ENCODE data around the gene NFRKB. TPM values are rescaled to one million over a fixed set of nuclear protein-coding genes. Genes with fewer than 3 reads are reported as not detected.
"Not testable (repeated sequence)": the region's sequence is repeated elsewhere in the genome, so short reads cannot be mapped to it uniquely, and the experiment has no call there.

NFRKB gene
- total and polyA plus RNA-seq, 4 donors = 17.4 to 33.4 (median 26.9) TPM

- Histone ChIP-seq H3K4me1 (ENCODE audit: control insufficient read depth, insufficient read depth, low read length) (no peaks in the 10 kb centered on the region), H3K36me3 (ENCODE audit: control insufficient read depth, insufficient read depth, low read length) (peaks cover 28% of the 10 kb centered on the region), H3K9me3 (ENCODE audit: control insufficient read depth, insufficient read depth, low read length) (no peaks in the 10 kb centered on the region), H3K27me3 (ENCODE audit: control insufficient read depth, insufficient read depth, low read length) (no peaks in the 10 kb centered on the region), H3K27ac (ENCODE audit: low read depth, low read length) (no peak overlapping the region), H3K4me3 (ENCODE audit: low read depth, low read length) (no peak overlapping the region)
- 100% methylated on average over 7 of the region's 8 CpGs for WGBS (ENCODE audit: insufficient coverage)
- DNase-seq (ENCODE audit: low read depth in 4 of 6, low spot score in 6 of 6) = no peak
These were observed 10.0 kb upstream of the NFRKB start for GRCh38 chr11:129905402-129905801.

GRCh38 chr11:129896062-129896461 is 684 bp upstream of the NFRKB start:
- peak overlapping the region; percentile 70 for H3K27ac ChIP-seq (ENCODE audit: low read depth, low read length)
- WGBS (ENCODE audit: insufficient coverage) = no CpG with 5 or more reads among the region's 9 CpGs
- no peaks in the 10 kb centered on the region for H3K36me3 ChIP-seq (ENCODE audit: control insufficient read depth, insufficient read depth, low read length)
- no peak for DNase-seq (ENCODE audit: low read depth in 4 of 6, low spot score in 6 of 6)
- H3K27me3 ChIP-seq (ENCODE audit: control insufficient read depth, insufficient read depth, low read length) = no peaks in the 10 kb centered on the region
- no peaks in the 10 kb centered on the region for H3K9me3 ChIP-seq (ENCODE audit: control insufficient read depth, insufficient read depth, low read length)
- H3K4me1 ChIP-seq (ENCODE audit: control insufficient read depth, insufficient read depth, low read length) = peaks cover 7% of the 10 kb centered on the region
- H3K4me3 ChIP-seq (ENCODE audit: low read depth, low read length) = peak overlapping the region; percentile 73

GRCh38 chr11:129894278-129895125 is 876 bp downstream of the NFRKB start:
- WGBS (ENCODE audit: insufficient coverage) = 4% methylated on average over 8 of the region's 13 CpGs
- DNase-seq (ENCODE audit: low read depth in 4 of 6, low spot score in 6 of 6) = peak in 2 of 6 donors; percentile 1
- no peaks in the 10 kb centered on the region for H3K9me3 ChIP-seq (ENCODE audit: control insufficient read depth, insufficient read depth, low read length)
- H3K27ac ChIP-seq (ENCODE audit: low read depth, low read length) = peak overlapping the region; percentile 44
- H3K4me3 ChIP-seq (ENCODE audit: low read depth, low read length) = peak overlapping the region; percentile 73
- H3K27me3 ChIP-seq (ENCODE audit: control insufficient read depth, insufficient read depth, low read length) = no peaks in the 10 kb centered on the region
- peaks cover 7% of the 10 kb centered on the region for H3K4me1 ChIP-seq (ENCODE audit: control insufficient read depth, insufficient read depth, low read length)
- H3K36me3 ChIP-seq (ENCODE audit: control insufficient read depth, insufficient read depth, low read length) = peaks cover 6% of the 10 kb centered on the region

GRCh38 chr11:129888451-129888850 is 6.9 kb downstream of the NFRKB start:
- peaks cover 46% of the 10 kb centered on the region for H3K36me3 ChIP-seq (ENCODE audit: control insufficient read depth, insufficient read depth, low read length)
- WGBS (ENCODE audit: insufficient coverage) = no CpG with 5 or more reads among the region's 5 CpGs
- no peak overlapping the region for H3K27ac ChIP-seq (ENCODE audit: low read depth, low read length)
- no peak for DNase-seq (ENCODE audit: low read depth in 4 of 6, low spot score in 6 of 6)
- no peaks in the 10 kb centered on the region for H3K4me1 ChIP-seq (ENCODE audit: control insufficient read depth, insufficient read depth, low read length)
- no peak overlapping the region for H3K4me3 ChIP-seq (ENCODE audit: low read depth, low read length)
- no peaks in the 10 kb centered on the region for H3K27me3 ChIP-seq (ENCODE audit: control insufficient read depth, insufficient read depth, low read length)
- H3K9me3 ChIP-seq (ENCODE audit: control insufficient read depth, insufficient read depth, low read length) = no peaks in the 10 kb centered on the region

GRCh38 chr11:129885381-129885780 is 10.0 kb downstream of the NFRKB start:
- no peak for DNase-seq (ENCODE audit: low read depth in 4 of 6, low spot score in 6 of 6)
- 99% methylated on average over 10 of the region's 12 CpGs for WGBS (ENCODE audit: insufficient coverage)
- no peak overlapping the region for H3K4me3 ChIP-seq (ENCODE audit: low read depth, low read length)
- H3K36me3 ChIP-seq (ENCODE audit: control insufficient read depth, insufficient read depth, low read length) = peaks cover 63% of the 10 kb centered on the region
- H3K9me3 ChIP-seq (ENCODE audit: control insufficient read depth, insufficient read depth, low read length) = no peaks in the 10 kb centered on the region
- H3K27ac ChIP-seq (ENCODE audit: low read depth, low read length) = no peak overlapping the region
- H3K4me1 ChIP-seq (ENCODE audit: control insufficient read depth, insufficient read depth, low read length) = no peaks in the 10 kb centered on the region
- H3K27me3 ChIP-seq (ENCODE audit: control insufficient read depth, insufficient read depth, low read length) = no peaks in the 10 kb centered on the region

GRCh38 chr11:129884581-129884980 is 10.8 kb downstream of the NFRKB start:
- DNase-seq (ENCODE audit: low read depth in 4 of 6, low spot score in 6 of 6) = no peak
- H3K36me3 ChIP-seq (ENCODE audit: control insufficient read depth, insufficient read depth, low read length) = peaks cover 66% of the 10 kb centered on the region
- no peak overlapping the region for H3K4me3 ChIP-seq (ENCODE audit: low read depth, low read length)
- H3K9me3 ChIP-seq (ENCODE audit: control insufficient read depth, insufficient read depth, low read length) = no peaks in the 10 kb centered on the region
- WGBS (ENCODE audit: insufficient coverage) = 95% methylated on average over 6 of the region's 8 CpGs
- no peaks in the 10 kb centered on the region for H3K4me1 ChIP-seq (ENCODE audit: control insufficient read depth, insufficient read depth, low read length)
- no peaks in the 10 kb centered on the region for H3K27me3 ChIP-seq (ENCODE audit: control insufficient read depth, insufficient read depth, low read length)
- H3K27ac ChIP-seq (ENCODE audit: low read depth, low read length) = no peak overlapping the region

GRCh38 chr11:129881570-129882170 is 13.7 kb downstream of the NFRKB start:
- Histone ChIP-seq H3K4me3 (ENCODE audit: low read depth, low read length) (no peak overlapping the region), H3K27me3 (ENCODE audit: control insufficient read depth, insufficient read depth, low read length) (no peaks in the 10 kb centered on the region), H3K36me3 (ENCODE audit: control insufficient read depth, insufficient read depth, low read length) (peaks cover 65% of the 10 kb centered on the region), H3K9me3 (ENCODE audit: control insufficient read depth, insufficient read depth, low read length) (no peaks in the 10 kb centered on the region), H3K27ac (ENCODE audit: low read depth, low read length) (no peak overlapping the region), H3K4me1 (ENCODE audit: control insufficient read depth, insufficient read depth, low read length) (no peaks in the 10 kb centered on the region)
- DNase-seq (ENCODE audit: low read depth in 4 of 6, low spot score in 6 of 6) = peak in 2 of 6 donors; percentile 13 to 43
- WGBS (ENCODE audit: insufficient coverage) = 79% methylated on average over 7 of the region's 9 CpGs

GRCh38 chr11:129880311-129880710 is 15.1 kb downstream of the NFRKB start:
- Histone ChIP-seq H3K27me3 (ENCODE audit: control insufficient read depth, insufficient read depth, low read length) (no peaks in the 10 kb centered on the region), H3K27ac (ENCODE audit: low read depth, low read length) (no peak overlapping the region), H3K36me3 (ENCODE audit: control insufficient read depth, insufficient read depth, low read length) (peaks cover 69% of the 10 kb centered on the region), H3K4me1 (ENCODE audit: control insufficient read depth, insufficient read depth, low read length) (no peaks in the 10 kb centered on the region), H3K9me3 (ENCODE audit: control insufficient read depth, insufficient read depth, low read length) (no peaks in the 10 kb centered on the region), H3K4me3 (ENCODE audit: low read depth, low read length) (no peak overlapping the region)
- WGBS (ENCODE audit: insufficient coverage) = 89% methylated on average over 3 of the region's 3 CpGs
- no peak for DNase-seq (ENCODE audit: low read depth in 4 of 6, low spot score in 6 of 6)

GRCh38 chr11:129871914-129872313 is 23.5 kb downstream of the NFRKB start:
- Histone ChIP-seq H3K27ac (ENCODE audit: low read depth, low read length) (no peak overlapping the region), H3K36me3 (ENCODE audit: control insufficient read depth, insufficient read depth, low read length) (peaks cover 61% of the 10 kb centered on the region)
- 77% methylated on average over 4 of the region's 7 CpGs for WGBS (ENCODE audit: insufficient coverage)

GRCh38 chr11:129868626-129869025 is 26.8 kb downstream of the NFRKB start:
- H3K27ac ChIP-seq (ENCODE audit: low read depth, low read length); H3K4me3 ChIP-seq (ENCODE audit: low read depth, low read length); H3K27me3 ChIP-seq (ENCODE audit: control insufficient read depth, insufficient read depth, low read length); H3K9me3 ChIP-seq (ENCODE audit: control insufficient read depth, insufficient read depth, low read length); DNase-seq (ENCODE audit: low read depth in 4 of 6, low spot score in 6 of 6); H3K4me1 ChIP-seq (ENCODE audit: control insufficient read depth, insufficient read depth, low read length): not testable (repeated sequence)
- 97% methylated on average over 11 of the region's 16 CpGs for WGBS (ENCODE audit: insufficient coverage)
- H3K36me3 ChIP-seq (ENCODE audit: control insufficient read depth, insufficient read depth, low read length) = peaks cover 64% of the 10 kb centered on the region

More at GRCh38 chr11:129871914-129872313, 23.5 kb downstream of the NFRKB start:
- H3K27me3 ChIP-seq (ENCODE audit: control insufficient read depth, insufficient read depth, low read length) = no peaks in the 10 kb centered on the region
- H3K4me1 ChIP-seq (ENCODE audit: control insufficient read depth, insufficient read depth, low read length) = no peaks in the 10 kb centered on the region
- H3K4me3 ChIP-seq (ENCODE audit: low read depth, low read length) = no peak overlapping the region
- no peaks in the 10 kb centered on the region for H3K9me3 ChIP-seq (ENCODE audit: control insufficient read depth, insufficient read depth, low read length)
- DNase-seq (ENCODE audit: low read depth in 4 of 6, low spot score in 6 of 6) = peak in 1 of 6 donors; percentile 34

All from spinal cord (tissue), 10 donors.